Ectodermal cell (in vitro differentiated cells): Measurements from ENCODE around the gene RAD51B.

Source experiments
- H3K27ac ChIP-seq: 2 replicates; pipeline ENCODE4 v1.7.0; 2013; ENCODE audit warnings: mild to moderate bottlenecking, low read depth, low read length; ENCODE audit not compliant: insufficient read depth, poor library complexity, severe bottlenecking
- H3K27me3 ChIP-seq: 2 replicates; pipeline ENCODE4 v1.7.0; 2013; ENCODE audit warnings: mild to moderate bottlenecking, low read length; ENCODE audit not compliant: insufficient read depth, control insufficient read depth, poor library complexity, severe bottlenecking
- H3K36me3 ChIP-seq: one replicate; pipeline ENCODE4 v1.7.0; 2013; ENCODE audit warnings: low read length; ENCODE audit not compliant: control insufficient read depth, insufficient read depth
- H3K4me1 ChIP-seq: one replicate; pipeline ENCODE4 v1.7.0; 2013; ENCODE audit warnings: low read length; ENCODE audit not compliant: control insufficient read depth, insufficient read depth
- H3K4me3 ChIP-seq: 2 replicates; pipeline ENCODE4 v1.7.0; 2013; ENCODE audit warnings: low read depth, low read length, control low read depth; ENCODE audit not compliant: insufficient read depth
- H3K9me3 ChIP-seq: 2 replicates; pipeline ENCODE4 v1.7.0; 2013; ENCODE audit warnings: mild to moderate bottlenecking, low read length, moderate library complexity; ENCODE audit not compliant: control insufficient read depth
- WGBS, 2 experiments: methylation state at CpG; one replicate each; pipeline ENCODE4 v1.1.7; 2013; ENCODE audit warnings: missing lambda C conversion rate in 2 of 2; 5-methylcytosine and 5-hydroxymethylcytosine counted together

Gene RAD51B

GRCh38 chr14:68380329-68380741 lies 560.8 kb downstream of the RAD51B start:
- peaks cover 14% of the 10 kb centered on the region for H3K4me1 ChIP-seq
- H3K9me3 ChIP-seq: no peaks in the 10 kb centered on the region
- no peaks in the 10 kb centered on the region for H3K27me3 ChIP-seq
- H3K27ac ChIP-seq: no peak overlapping the region
- WGBS, 2 experiments: 91 to 97% methylated on average over 1 of the region's 1 CpG
- no peaks in the 10 kb centered on the region for H3K36me3 ChIP-seq
- H3K4me3 ChIP-seq: no peak overlapping the region

GRCh38 chr14:68384335-68384734 lies 564.8 kb downstream of the RAD51B start:
- Histone ChIP-seq H3K27ac (no peak overlapping the region), H3K9me3 (no peaks in the 10 kb centered on the region), H3K27me3 (no peaks in the 10 kb centered on the region), H3K36me3 (no peaks in the 10 kb centered on the region), H3K4me3 (no peak overlapping the region), H3K4me1 (peaks cover 5% of the 10 kb centered on the region)
- WGBS, 2 experiments: 95 to 99% methylated on average over 4 to 5 of the region's 6 CpGs

GRCh38 chr14:68384881-68385280 lies 565.3 kb downstream of the RAD51B start:
- no peak overlapping the region for H3K4me3 ChIP-seq
- 91% methylated on average over 9 of the region's 9 CpGs for WGBS, 2 experiments
- H3K9me3 ChIP-seq: no peaks in the 10 kb centered on the region
- no peaks in the 10 kb centered on the region for H3K36me3 ChIP-seq
- peaks cover 5% of the 10 kb centered on the region for H3K4me1 ChIP-seq
- no peak overlapping the region for H3K27ac ChIP-seq
- no peaks in the 10 kb centered on the region for H3K27me3 ChIP-seq

- H3K27ac ChIP-seq: no peak overlapping the region
- H3K36me3 ChIP-seq: no peaks in the 10 kb centered on the region
- H3K4me3 ChIP-seq: no peak overlapping the region
- H3K4me1 ChIP-seq: peaks cover 5% of the 10 kb centered on the region
- H3K9me3 ChIP-seq: no peaks in the 10 kb centered on the region
- WGBS, 2 experiments: 18 to 32% methylated on average over 1 of the region's 1 CpG
- no peaks in the 10 kb centered on the region for H3K27me3 ChIP-seq
Measured at GRCh38 chr14:68386446-68386845, 566.9 kb downstream of the RAD51B start.

GRCh38 chr14:68386950-68387779 lies 567.6 kb downstream of the RAD51B start:
- Histone ChIP-seq H3K27me3 (no peaks in the 10 kb centered on the region), H3K27ac (no peak overlapping the region), H3K4me1 (peaks cover 7% of the 10 kb centered on the region), H3K9me3 (no peaks in the 10 kb centered on the region), H3K4me3 (no peak overlapping the region), H3K36me3 (no peaks in the 10 kb centered on the region)
- 91 to 94% methylated on average over 3 to 6 of the region's 6 CpGs for WGBS, 2 experiments

- Histone ChIP-seq H3K36me3 (no peaks in the 10 kb centered on the region), H3K4me3 (no peak overlapping the region), H3K27ac (no peak overlapping the region), H3K9me3 (no peaks in the 10 kb centered on the region), H3K27me3 (no peaks in the 10 kb centered on the region), H3K4me1 (peaks cover 32% of the 10 kb centered on the region)
- WGBS, 2 experiments: 79 to 100% methylated on average over 2 of the region's 3 CpGs
Measured at GRCh38 chr14:68389943-68390342, 570.4 kb downstream of the RAD51B start.

- Histone ChIP-seq H3K9me3 (no peaks in the 10 kb centered on the region), H3K4me1 (peaks cover 36% of the 10 kb centered on the region)
Measured at GRCh38 chr14:68390741-68391140, 571.2 kb downstream of the RAD51B start.

GRCh38 chr14:68391311-68392014 lies 571.9 kb downstream of the RAD51B start:
- H3K4me3 ChIP-seq: no peak overlapping the region
- H3K9me3 ChIP-seq: no peaks in the 10 kb centered on the region
- no peak overlapping the region for H3K27ac ChIP-seq
- H3K36me3 ChIP-seq: no peaks in the 10 kb centered on the region
- no peaks in the 10 kb centered on the region for H3K27me3 ChIP-seq
- WGBS, 2 experiments: 95 to 98% methylated on average over 4 of the region's 4 CpGs
- peaks cover 41% of the 10 kb centered on the region for H3K4me1 ChIP-seq

More at GRCh38 chr14:68390741-68391140, 571.2 kb downstream of the RAD51B start:
- Histone ChIP-seq H3K4me3 (no peak overlapping the region), H3K27ac (no peak overlapping the region), H3K36me3 (no peaks in the 10 kb centered on the region), H3K27me3 (no peaks in the 10 kb centered on the region)
- WGBS, 2 experiments: 94 to 100% methylated on average over 2 of the region's 2 CpGs

GRCh38 chr14:68392393-68393141 lies 573.0 kb downstream of the RAD51B start:
- Histone ChIP-seq H3K4me1 (peaks cover 40% of the 10 kb centered on the region), H3K27me3 (no peaks in the 10 kb centered on the region), H3K9me3 (no peaks in the 10 kb centered on the region), H3K36me3 (no peaks in the 10 kb centered on the region), H3K4me3 (no peak overlapping the region), H3K27ac (peak overlapping the region; percentile 57)
- WGBS, 2 experiments: 81 to 82% methylated on average over 6 to 7 of the region's 7 CpGs

GRCh38 chr14:68393259-68393658 lies 573.7 kb downstream of the RAD51B start:
- 70 to 73% methylated on average over 7 of the region's 7 CpGs for WGBS, 2 experiments
- peaks cover 45% of the 10 kb centered on the region for H3K4me1 ChIP-seq
- H3K27ac ChIP-seq: peak overlapping the region; percentile 57
- no peak overlapping the region for H3K4me3 ChIP-seq
- H3K36me3 ChIP-seq: no peaks in the 10 kb centered on the region
- no peaks in the 10 kb centered on the region for H3K27me3 ChIP-seq
- no peaks in the 10 kb centered on the region for H3K9me3 ChIP-seq
